Activated T-helper 1 cell treated with anti-CD3 and anti-CD28 coated beads, Interleukin-12 subunit alpha, Interleukin-12 subunit beta, Interleukin-2, Interleukin-4 antibody, amounts not matched to agents 30 ng/mL and 10 ng/mL and 1 ng/mL, durations not matched to agents 14 hours and 24 hours and 36 hours (primary cell): ENCODE results near the gene CDC42EP4. TPM values are rescaled to one million over a fixed set of nuclear protein-coding genes. Genes with fewer than 3 reads are reported as not detected.

Experiments used
- DNase-seq: peaks from one replicate; pipeline ENCODE4 v3.0.0; 2021; ENCODE audit warnings: low spot score
- H3K27ac Mint-ChIP-seq: one replicate; pipeline ENCODE4 v1.8.0; 2021; ENCODE audit warnings: mild to moderate bottlenecking, mixed read lengths
- H3K27me3 Mint-ChIP-seq: one replicate; pipeline ENCODE4 v1.8.0; 2022; ENCODE audit warnings: mild to moderate bottlenecking, moderate library complexity, mixed read lengths; ENCODE audit not compliant: insufficient read depth
- H3K36me3 Mint-ChIP-seq: one replicate; pipeline ENCODE4 v1.8.0; 2021; ENCODE audit warnings: low read depth, mixed read lengths
- H3K4me1 Mint-ChIP-seq: one replicate; pipeline ENCODE4 v1.8.0; 2021; ENCODE audit warnings: low read depth, mixed read lengths
- H3K4me3 Mint-ChIP-seq: one replicate; pipeline ENCODE4 v1.8.0; 2021; ENCODE audit warnings: mild to moderate bottlenecking, moderate library complexity, mixed read lengths
- H3K9me3 Mint-ChIP-seq: one replicate; pipeline ENCODE4 v1.8.0; 2021; ENCODE audit warnings: mixed read lengths
- intact Hi-C: fragments of 100-400 bp; cut with micrococcal nuclease; formaldehyde crosslinking; loops from one replicate; pipeline ENCODE4 v1.15.1; 2024
- total RNA-seq: library from RNA; stranded (reverse); gene quantifications from 2 replicates; pipeline ENCODE4 v1.2.3, GENCODE V29; 2022

Gene CDC42EP4
- total RNA-seq, 1 donor from 2014 or later, result 1.1 TPM

GRCh38 chr17:73284354-73284753 is 27.4 kb downstream of the CDC42EP4 start:
- Mint-ChIP-seq H3K27me3 (no peaks in the 10 kb centered on the region), H3K27ac (no peak overlapping the region), H3K4me3 (no peak overlapping the region), H3K36me3 (no peaks in the 10 kb centered on the region), H3K9me3 (no peaks in the 10 kb centered on the region), H3K4me1 (no peaks in the 10 kb centered on the region)
- intact Hi-C loops, result no loop called here
- no peak for DNase-seq

GRCh38 chr17:73283841-73284282 is 27.9 kb downstream of the CDC42EP4 start:
- Mint-ChIP-seq H3K4me1 (no peaks in the 10 kb centered on the region), H3K9me3 (no peaks in the 10 kb centered on the region), H3K4me3 (no peak overlapping the region), H3K27ac (no peak overlapping the region), H3K36me3 (no peaks in the 10 kb centered on the region), H3K27me3 (no peaks in the 10 kb centered on the region)
- intact Hi-C loops, result no loop called here
- DNase-seq, result no peak

GRCh38 chr17:73283250-73283649 is 28.6 kb downstream of the CDC42EP4 start:
- intact Hi-C loops, result no loop called here

GRCh38 chr17:73282629-73283028 is 29.2 kb downstream of the CDC42EP4 start:
- H3K36me3 Mint-ChIP-seq, result no peaks in the 10 kb centered on the region
- no peak overlapping the region for H3K4me3 Mint-ChIP-seq
- no peaks in the 10 kb centered on the region for H3K27me3 Mint-ChIP-seq

More at GRCh38 chr17:73283250-73283649, 28.6 kb downstream of the CDC42EP4 start:
- Mint-ChIP-seq H3K4me1 (no peaks in the 10 kb centered on the region), H3K4me3 (no peak overlapping the region), H3K36me3 (no peaks in the 10 kb centered on the region), H3K27ac (no peak overlapping the region), H3K27me3 (no peaks in the 10 kb centered on the region), H3K9me3 (no peaks in the 10 kb centered on the region)
- DNase-seq, result no peak

GRCh38 chr17:73281928-73282327 is 29.9 kb downstream of the CDC42EP4 start:
- Mint-ChIP-seq H3K4me3 (no peak overlapping the region), H3K36me3 (no peaks in the 10 kb centered on the region), H3K9me3 (no peaks in the 10 kb centered on the region), H3K27ac (no peak overlapping the region), H3K27me3 (peaks cover 3% of the 10 kb centered on the region), H3K4me1 (no peaks in the 10 kb centered on the region)
- intact Hi-C loops, result no loop called here
- no peak for DNase-seq

More at GRCh38 chr17:73282629-73283028, 29.2 kb downstream of the CDC42EP4 start:
- no peak for DNase-seq
- Mint-ChIP-seq H3K9me3 (no peaks in the 10 kb centered on the region), H3K4me1 (no peaks in the 10 kb centered on the region), H3K27ac (no peak overlapping the region)
- intact Hi-C loops, result no loop called here

- H3K27me3 Mint-ChIP-seq, result peaks cover 5% of the 10 kb centered on the region
- H3K36me3 Mint-ChIP-seq, result no peaks in the 10 kb centered on the region
- H3K9me3 Mint-ChIP-seq, result no peaks in the 10 kb centered on the region
- DNase-seq, result no peak
- H3K27ac Mint-ChIP-seq, result no peak overlapping the region
- H3K4me1 Mint-ChIP-seq, result no peaks in the 10 kb centered on the region
- no peak overlapping the region for H3K4me3 Mint-ChIP-seq
- intact Hi-C loops, result no loop called here
Observed at GRCh38 chr17:73280191-73280590, 31.6 kb downstream of the CDC42EP4 start.

- no peak for DNase-seq
- no peak overlapping the region for H3K4me3 Mint-ChIP-seq
- no peaks in the 10 kb centered on the region for H3K36me3 Mint-ChIP-seq
- H3K4me1 Mint-ChIP-seq, result no peaks in the 10 kb centered on the region
- peaks cover 5% of the 10 kb centered on the region for H3K27me3 Mint-ChIP-seq
- intact Hi-C loops, result no loop called here
- no peak overlapping the region for H3K27ac Mint-ChIP-seq
- no peaks in the 10 kb centered on the region for H3K9me3 Mint-ChIP-seq
Observed at GRCh38 chr17:73279704-73280103, 32.1 kb downstream of the CDC42EP4 start.

GRCh38 chr17:73278465-73279453 is 33.0 kb downstream of the CDC42EP4 start:
- Mint-ChIP-seq H3K27ac (no peak overlapping the region), H3K36me3 (no peaks in the 10 kb centered on the region), H3K27me3 (peaks cover 5% of the 10 kb centered on the region), H3K9me3 (no peaks in the 10 kb centered on the region), H3K4me3 (no peak overlapping the region), H3K4me1 (no peaks in the 10 kb centered on the region)
- DNase-seq, result no peak
- intact Hi-C loops, result no loop called here

GRCh38 chr17:73278049-73278464 is 33.7 kb downstream of the CDC42EP4 start:
- H3K9me3 Mint-ChIP-seq, result no peaks in the 10 kb centered on the region
- peaks cover 5% of the 10 kb centered on the region for H3K27me3 Mint-ChIP-seq

GRCh38 chr17:73274490-73274889 is 37.3 kb downstream of the CDC42EP4 start:
- peaks cover 5% of the 10 kb centered on the region for H3K27me3 Mint-ChIP-seq
- no peak overlapping the region for H3K27ac Mint-ChIP-seq
- DNase-seq, result no peak
- no peaks in the 10 kb centered on the region for H3K36me3 Mint-ChIP-seq
- H3K9me3 Mint-ChIP-seq, result no peaks in the 10 kb centered on the region
- intact Hi-C loops, result no loop called here
- no peaks in the 10 kb centered on the region for H3K4me1 Mint-ChIP-seq
- no peak overlapping the region for H3K4me3 Mint-ChIP-seq

More at GRCh38 chr17:73278049-73278464, 33.7 kb downstream of the CDC42EP4 start:
- Mint-ChIP-seq H3K36me3 (no peaks in the 10 kb centered on the region), H3K27ac (no peak overlapping the region), H3K4me3 (no peak overlapping the region), H3K4me1 (no peaks in the 10 kb centered on the region)
- DNase-seq, result no peak
- intact Hi-C loops, result no loop called here

GRCh38 chr17:73272906-73273218 is 38.9 kb downstream of the CDC42EP4 start:
- DNase-seq, result no peak
- Mint-ChIP-seq H3K4me3 (no peak overlapping the region), H3K9me3 (no peaks in the 10 kb centered on the region), H3K27me3 (peaks cover 5% of the 10 kb centered on the region), H3K36me3 (no peaks in the 10 kb centered on the region), H3K27ac (no peak overlapping the region), H3K4me1 (no peaks in the 10 kb centered on the region)
- intact Hi-C loops, result no loop called here

GRCh38 chr17:73271072-73271471 is 40.7 kb downstream of the CDC42EP4 start:
- Mint-ChIP-seq H3K27ac (no peak overlapping the region), H3K27me3 (peaks cover 2% of the 10 kb centered on the region), H3K9me3 (no peaks in the 10 kb centered on the region), H3K4me3 (no peak overlapping the region), H3K36me3 (no peaks in the 10 kb centered on the region), H3K4me1 (no peaks in the 10 kb centered on the region)
- intact Hi-C loops, result no loop called here
- DNase-seq, result no peak

- Mint-ChIP-seq H3K27me3 (no peaks in the 10 kb centered on the region), H3K36me3 (no peaks in the 10 kb centered on the region), H3K4me1 (no peaks in the 10 kb centered on the region), H3K4me3 (no peak overlapping the region), H3K9me3 (no peaks in the 10 kb centered on the region), H3K27ac (no peak overlapping the region)
- intact Hi-C loops, result no loop called here
- DNase-seq, result no peak
Observed at GRCh38 chr17:73269791-73270190, 42.0 kb downstream of the CDC42EP4 start.
